ENCODE data around the gene PCMT1. TPM values are rescaled to one million over a fixed set of nuclear protein-coding genes. Genes with fewer than 3 reads are reported as not detected.

Gene PCMT1
- total and polyA plus RNA-seq, 9 of the 15 experiments (the other 6 are each of a cell fraction or from before 2014, with no cell fraction given) = 217 to 541 (median 327) TPM

- H3K4me3 ChIP-seq = no peak overlapping the region
- H3K4me2 ChIP-seq (ENCODE audit: insufficient read depth, low read length) = no peak overlapping the region
- no peak overlapping the region for H2AFZ ChIP-seq (ENCODE audit: low read depth, low read length)
- intact Hi-C loops (cut with micrococcal nuclease) = no loop called here
- H3K27me3 ChIP-seq (ENCODE audit: control insufficient read depth in 2 of 2, insufficient read depth in 2 of 2, low read length in 2 of 2) = no peaks in the 10 kb centered on the region
- no peak overlapping the region for H3K27ac ChIP-seq (ENCODE audit: extremely low read depth, low read depth, low read length)
- no TSS peak for BruUV-seq (replicated peaks)
- peaks cover 35% of the 10 kb centered on the region; the same call in 2 of the 3 replicates for H3K36me3 ChIP-seq (ENCODE audit: control insufficient read depth, insufficient read depth, low read length)
- no peak for ATAC-seq
- no peaks in the 10 kb centered on the region for H4K20me1 ChIP-seq (replicated peaks; ENCODE audit: control insufficient read depth, insufficient read depth, low read length)
- 82% methylated on average over 2 of the region's 2 CpGs for WGBS (ENCODE audit: insufficient coverage, low coverage, missing lambda C conversion rate)
- DNase-seq (ENCODE audit: extremely low read depth in 1 of 4, low spot score in 3 of 4) = no peak
- ChIA-PET CTCF (ENCODE audit: low intra/inter-chr PET ratio) (no interaction called here), POLR2A (interaction anchor here (0.5 to 1.0 kb wide), 4 partner anchors 9 to 752 kb away, joined by 3 to 5 read pairs (median 4); partner anchors contain the start of gene PCMT1)
- FAIRE-seq = no peak
- H3K79me2 ChIP-seq (ENCODE audit: control insufficient read depth, insufficient read depth, low read length) = no peaks in the 10 kb centered on the region
- TF ChIP-seq CHAMP1 (IDR thresholded peaks at IDR 0.05) (0 out of 2 replicates have a peak, but pooled peaks have one; percentile 14), NFYB (IDR thresholded peaks at IDR 0.05; ENCODE audit: extremely low read depth, insufficient read length) (no peak)
- no peaks in the 10 kb centered on the region for H3K9me3 ChIP-seq (replicated peaks; ENCODE audit: control insufficient read depth, insufficient read depth, low read depth, low read length)
- no peaks in the 10 kb centered on the region for H3K9me1 ChIP-seq (ENCODE audit: control insufficient read depth, insufficient read depth, low read length)
- no peaks in the 10 kb centered on the region; a peak in 1 of 5 replicates for H3K4me1 ChIP-seq (replicated peaks in 1 of 2; ENCODE audit: control insufficient read depth in 2 of 2, insufficient read depth in 2 of 2, low read length in 2 of 2)
- no peak overlapping the region for H3K9ac ChIP-seq (ENCODE audit: insufficient read depth in 1 of 2, low read depth in 2 of 2, low read length in 2 of 2)
- in situ Hi-C loops (cut with MboI) = no loop called here
Observed at GRCh38 chr6:149809798-149810197, 60.3 kb downstream of the PCMT1 start.

GRCh38 chr6:149813351-149813750, 63.8 kb downstream of the PCMT1 start:
- H3K27ac ChIP-seq (ENCODE audit: extremely low read depth, low read depth, low read length) = no peak overlapping the region
- no peak overlapping the region for H2AFZ ChIP-seq (ENCODE audit: low read depth, low read length)
- ChIA-PET POLR2A (interaction anchor here (1.5 to 3.2 kb wide), 2 partner anchors 12 to 64 kb away, joined by 3 to 21 read pairs; partner anchors contain the start of gene PCMT1), CTCF (ENCODE audit: low intra/inter-chr PET ratio) (no interaction called here)
- no peaks in the 10 kb centered on the region for H3K9me3 ChIP-seq (replicated peaks; ENCODE audit: control insufficient read depth, insufficient read depth, low read depth, low read length)
- H3K27me3 ChIP-seq (ENCODE audit: control insufficient read depth in 2 of 2, insufficient read depth in 2 of 2, low read length in 2 of 2) = no peaks in the 10 kb centered on the region
- H3K9me1 ChIP-seq (ENCODE audit: control insufficient read depth, insufficient read depth, low read length) = no peaks in the 10 kb centered on the region
- no peaks in the 10 kb centered on the region for H3K4me1 ChIP-seq (replicated peaks in 1 of 2; ENCODE audit: control insufficient read depth in 2 of 2, insufficient read depth in 2 of 2, low read length in 2 of 2)
- H3K4me2 ChIP-seq (ENCODE audit: insufficient read depth, low read length) = no peak overlapping the region
- in situ Hi-C loops (cut with MboI) (no loop called here), intact Hi-C loops (cut with micrococcal nuclease) (no loop called here)
- H3K79me2 ChIP-seq (ENCODE audit: control insufficient read depth, insufficient read depth, low read length) = no peaks in the 10 kb centered on the region
- no TSS peak for BruUV-seq (replicated peaks)
- peaks cover 22% of the 10 kb centered on the region; the same call in 1 of the 3 replicates for H3K36me3 ChIP-seq (ENCODE audit: control insufficient read depth, insufficient read depth, low read length)
- H3K9ac ChIP-seq (ENCODE audit: insufficient read depth in 1 of 2, low read depth in 2 of 2, low read length in 2 of 2) = no peak overlapping the region
- TF ChIP-seq MAFF (IDR thresholded peaks at IDR 0.05; ENCODE audit: low read length) = peak; percentile 52
- TF ChIP-seq POLR2G (IDR thresholded peaks at IDR 0.05; ENCODE audit: low read depth, low read length) = 0 out of 2 replicates have a peak, but pooled peaks have one; percentile 13
- TF ChIP-seq MTA1 (IDR thresholded peaks at IDR 0.05; ENCODE audit: borderline replicate concordance) = no peak
- TF ChIP-seq MAFG (tag; conservative IDR thresholded peaks at IDR 0.05) = peak; percentile 44
- peak; percentile 73 for TF ChIP-seq C11orf30 (IDR thresholded peaks at IDR 0.05; ENCODE audit: low read depth)
- peak; percentile 51; the same call in 1 of the 2 replicates for TF ChIP-seq MAFK (IDR thresholded peaks at IDR 0.05; ENCODE audit: low read length)
- TF ChIP-seq PTRF (tag; IDR thresholded peaks at IDR 0.05) = no peak
- TF ChIP-seq ZNF316 (IDR thresholded peaks at IDR 0.05) = peak; percentile 75
- H3K4me3 ChIP-seq = no peak overlapping the region
- DNase-seq (ENCODE audit: extremely low read depth in 1 of 4, low spot score in 3 of 4) (no peak), FAIRE-seq (no peak), ATAC-seq (no peak)
- WGBS (ENCODE audit: insufficient coverage, low coverage, missing lambda C conversion rate) = 87% methylated on average over 3 of the region's 3 CpGs
- no peaks in the 10 kb centered on the region for H4K20me1 ChIP-seq (replicated peaks; ENCODE audit: control insufficient read depth, insufficient read depth, low read length)
